HepG2 (cell line): Measurements from ENCODE around the gene ACTR1B. TPM values are rescaled to one million over a fixed set of nuclear protein-coding genes. Genes with fewer than 3 reads are reported as not detected.

Experiments
- ATF2 ChIP-seq: sonication (generic); formaldehyde crosslinking; IDR thresholded peaks from 2 replicates; pipeline ENCODE4 v1.4.0; 2020; ENCODE audit warnings: missing genetic modification reagents
- ATF7-NPFF ChIP-seq: sonication (generic); formaldehyde crosslinking; IDR thresholded peaks from 2 replicates; pipeline ENCODE4 v1.8.1; 2023; ENCODE audit warnings: mild to moderate bottlenecking, low read depth, missing genetic modification reagents, moderate library complexity
- ESRRA ChIP-seq: sonication (generic); formaldehyde crosslinking; IDR thresholded peaks from 2 replicates; pipeline ENCODE4 v1.5.1; 2020; ENCODE audit warnings: mild to moderate bottlenecking, low read depth, missing genetic modification reagents
- KLF15 ChIP-seq: sonication (generic); formaldehyde crosslinking; IDR thresholded peaks from 2 replicates; pipeline ENCODE4 v1.8.1; 2023; ENCODE audit warnings: borderline replicate concordance, mild to moderate bottlenecking, inconsistent platforms, missing genetic modification reagents, mixed read lengths
- MED8 ChIP-seq: sonication (generic); formaldehyde crosslinking; IDR thresholded peaks from 2 replicates; pipeline ENCODE4 v1.8.1; 2023; ENCODE audit warnings: mild to moderate bottlenecking, missing genetic modification reagents; ENCODE audit not compliant: insufficient replicate concordance
- MLX ChIP-seq: IDR thresholded peaks from 2 replicates; pipeline ENCODE4 v1.6.1; 2016
- PLSCR1 ChIP-seq: sonication (generic); formaldehyde crosslinking; IDR thresholded peaks from 2 replicates; pipeline ENCODE4 v1.5.0; 2020; ENCODE audit warnings: missing genetic modification reagents, mild to moderate bottlenecking, borderline replicate concordance
- SALL2 ChIP-seq: sonication (generic); formaldehyde crosslinking; IDR thresholded peaks from 2 replicates; pipeline ENCODE4 v1.8.1; 2023; ENCODE audit warnings: mild to moderate bottlenecking, missing genetic modification reagents, inconsistent platforms
- SETDB1 ChIP-seq: sonication (generic); formaldehyde crosslinking; IDR thresholded peaks from 2 replicates; pipeline ENCODE4 v1.5.1; 2020; ENCODE audit warnings: missing genetic modification reagents, mild to moderate bottlenecking, borderline replicate concordance
- SMAD9 ChIP-seq: sonication (generic); formaldehyde crosslinking; IDR thresholded peaks from 2 replicates; pipeline ENCODE4 v1.5.1; 2020; ENCODE audit warnings: mild to moderate bottlenecking, missing genetic modification reagents
- SUZ12 ChIP-seq: fragments of 150-350 bp; IDR thresholded peaks from 2 replicates; pipeline ENCODE4 v1.6.1; 2014; ENCODE audit warnings: low read depth, low read length
- ZBTB38 ChIP-seq: sonication (generic); formaldehyde crosslinking; IDR thresholded peaks from 2 replicates; pipeline ENCODE4 v1.5.1; 2020; ENCODE audit warnings: mild to moderate bottlenecking, missing genetic modification reagents
- ZBTB39 ChIP-seq: sonication (generic); formaldehyde crosslinking; IDR thresholded peaks from 2 replicates; pipeline ENCODE4 v1.5.0; 2020; ENCODE audit warnings: missing genetic modification reagents
- ZFP62 ChIP-seq: sonication (generic); formaldehyde crosslinking; IDR thresholded peaks from 2 replicates; pipeline ENCODE4 v1.4.0; 2020; ENCODE audit warnings: missing genetic modification reagents
- ZNF687 ChIP-seq: sonication (generic); formaldehyde crosslinking; IDR thresholded peaks from 2 replicates; pipeline ENCODE4 v1.5.1; 2020; ENCODE audit warnings: mild to moderate bottlenecking, missing genetic modification reagents, moderate library complexity
- ZNF782 ChIP-seq: sonication (generic); formaldehyde crosslinking; IDR thresholded peaks from 2 replicates; pipeline ENCODE4 v1.4.0; 2020; ENCODE audit warnings: missing genetic modification reagents, mild to moderate bottlenecking, borderline replicate concordance
- ZZZ3 ChIP-seq: sonication (generic); formaldehyde crosslinking; IDR thresholded peaks from 2 replicates; pipeline ENCODE4 v1.4.0; 2020; ENCODE audit warnings: missing genetic modification reagents, mild to moderate bottlenecking, borderline replicate concordance
- polyA plus RNA-seq, 8 experiments: library from polyadenylated mRNA; depleted of rRNA in 3 of 8; stranded (reverse) in 7 of 8; unstranded in 1 of 8; fragments of >200 nt; fragmentation: Illumina TruSeq in 4 of 8; extraction: Trizol in 4 of 8; gene quantifications; 2 replicates each; pipeline versions ENCODE4 v1.2.1 to v1.2.3, GENCODE V29; 2011 to 2016; ENCODE audit warnings: low read depth in 4 of 8, missing spikeins in 1 of 8, mixed read lengths in 1 of 8; ENCODE audit not compliant: insufficient read depth in 1 of 8
- total RNA-seq, 5 experiments: library from RNA; depleted of rRNA; stranded (reverse); fragments of >200 nt; fragmentation: Illumina TruSeq; extraction: Trizol; gene quantifications; 2 replicates each; pipeline ENCODE4 v1.2.3, GENCODE V29; 2016; ENCODE audit warnings: low read depth in 1 of 5

Gene ACTR1B
- total and polyA plus RNA-seq, 2 of the 13 experiments (the other 11 are each of a cell fraction or from before 2014, with no cell fraction given) = 61.7 to 76.7 TPM

- TF ChIP-seq ZBTB38 (CRISPR knock-in tag) = peak; percentile 64; the same call in 1 of the 2 replicates
- TF ChIP-seq SMAD9 (CRISPR knock-in tag) = no peak
- TF ChIP-seq ZNF687 = no peak
- no peak for TF ChIP-seq ZFP62 (CRISPR knock-in tag)
- no peak for TF ChIP-seq ZZZ3 (CRISPR knock-in tag)
- TF ChIP-seq ZBTB39 = no peak
- 0 out of 2 replicates have a peak, but pooled peaks have one; percentile 11 for TF ChIP-seq KLF15
- TF ChIP-seq ESRRA = no peak
- TF ChIP-seq PLSCR1 (CRISPR knock-in tag) = no peak
- TF ChIP-seq SALL2 = no peak
- TF ChIP-seq MLX (CRISPR knock-in tag) = no peak
- no peak for TF ChIP-seq SUZ12
- TF ChIP-seq SETDB1 (CRISPR knock-in tag) = no peak
- no peak for TF ChIP-seq ATF2 (CRISPR knock-in tag)
- no peak for TF ChIP-seq ATF7-NPFF (CRISPR knock-in tag)
- no peak for TF ChIP-seq MED8
- TF ChIP-seq ZNF782 (CRISPR knock-in tag) = 0 out of 2 replicates have a peak, but pooled peaks have one; percentile 30
Observed at GRCh38 chr2:97645112-97645694, 18.6 kb downstream of the ACTR1B start (continued).
